ENCODE results near the gene FAM120B.
"Not testable (repeated sequence)": the region's sequence is repeated elsewhere in the genome, so short reads cannot be mapped to it uniquely, and the experiment has no call there.

DNA sequence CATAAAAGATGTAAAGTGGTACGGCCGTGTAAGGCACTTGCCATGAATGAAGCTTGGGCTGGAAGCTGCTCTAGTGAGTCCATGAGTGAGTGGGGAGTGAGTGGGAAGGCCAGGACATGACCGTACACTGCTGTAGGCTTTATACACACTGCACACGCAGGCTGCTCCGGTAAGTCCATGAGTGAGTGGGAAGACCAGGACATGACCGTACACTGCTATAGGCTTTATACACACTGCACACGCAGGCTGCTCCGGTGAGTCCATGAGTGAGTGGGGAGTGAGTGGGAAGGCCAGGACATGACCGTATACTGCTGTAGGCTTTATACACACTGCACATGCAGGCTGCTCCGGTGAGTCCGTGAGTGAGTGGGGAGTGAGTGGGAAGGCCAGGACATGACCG, 41.9 kb upstream of the FAM120B start:
- TF ChIP-seq, protein P1, sequence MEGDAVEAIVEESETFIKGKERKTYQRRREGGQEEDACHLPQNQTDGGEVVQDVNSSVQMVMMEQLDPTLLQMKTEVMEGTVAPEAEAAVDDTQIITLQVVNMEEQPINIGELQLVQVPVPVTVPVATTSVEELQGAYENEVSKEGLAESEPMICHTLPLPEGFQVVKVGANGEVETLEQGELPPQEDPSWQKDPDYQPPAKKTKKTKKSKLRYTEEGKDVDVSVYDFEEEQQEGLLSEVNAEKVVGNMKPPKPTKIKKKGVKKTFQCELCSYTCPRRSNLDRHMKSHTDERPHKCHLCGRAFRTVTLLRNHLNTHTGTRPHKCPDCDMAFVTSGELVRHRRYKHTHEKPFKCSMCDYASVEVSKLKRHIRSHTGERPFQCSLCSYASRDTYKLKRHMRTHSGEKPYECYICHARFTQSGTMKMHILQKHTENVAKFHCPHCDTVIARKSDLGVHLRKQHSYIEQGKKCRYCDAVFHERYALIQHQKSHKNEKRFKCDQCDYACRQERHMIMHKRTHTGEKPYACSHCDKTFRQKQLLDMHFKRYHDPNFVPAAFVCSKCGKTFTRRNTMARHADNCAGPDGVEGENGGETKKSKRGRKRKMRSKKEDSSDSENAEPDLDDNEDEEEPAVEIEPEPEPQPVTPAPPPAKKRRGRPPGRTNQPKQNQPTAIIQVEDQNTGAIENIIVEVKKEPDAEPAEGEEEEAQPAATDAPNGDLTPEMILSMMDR (IDR thresholded peaks at IDR 0.05; ENCODE audit: low read depth, low read length), result not testable (repeated sequence)
- not testable (repeated sequence) for TF ChIP-seq EZH2phosphoT487 (IDR thresholded peaks at IDR 0.05; ENCODE audit: low read depth)
